ENCODE data around the gene SFMBT2. TPM values are rescaled to one million over a fixed set of nuclear protein-coding genes. Genes with fewer than 3 reads are reported as not detected.

The SFMBT2 gene
- total and polyA plus RNA-seq, 10 of the 15 experiments (the other 5 are each of a cell fraction or from before 2014, with no cell fraction given): 2.8 to 29.6 (median 15.1) TPM

- TF ChIP-seq PAX5 (IDR thresholded peaks at IDR 0.05; ENCODE audit: borderline replicate concordance, low read depth, low read length) (peak; percentile 53; the same call in 1 of the 2 replicates), ATF7 (IDR thresholded peaks at IDR 0.05; ENCODE audit: low read depth) (peak; percentile 54), E2F8 (IDR thresholded peaks at IDR 0.05; ENCODE audit: low read depth, partially characterized antibody) (no peak), ELK1 (IDR thresholded peaks at IDR 0.05; ENCODE audit: low read depth, low read length) (no peak), RAD21 (IDR thresholded peaks at IDR 0.05; ENCODE audit: insufficient read depth, low read depth, low read length) (no peak), RBBP5 (conservative IDR thresholded peaks at IDR 0.05) (no peak), CHD1 (IDR thresholded peaks at IDR 0.05; ENCODE audit: low read depth, low read length) (no peak), HCFC1 (IDR thresholded peaks at IDR 0.05; ENCODE audit: low read length) (no peak), ATF2 (IDR thresholded peaks at IDR 0.05; ENCODE audit: low read length) (peak; percentile 42; the same call in 1 of the 2 replicates), SKIL (IDR thresholded peaks at IDR 0.05; ENCODE audit: low read depth, poor library complexity, severe bottlenecking) (no peak), TCF7 (IDR thresholded peaks at IDR 0.05; ENCODE audit: borderline replicate concordance) (no peak), ZBTB4 (CRISPR knock-in tag; IDR thresholded peaks at IDR 0.05) (no peak), KAT2A (conservative IDR thresholded peaks at IDR 0.05; ENCODE audit: control insufficient read depth, low read depth, low read length) (no peak), TCF12 (IDR thresholded peaks at IDR 0.05; ENCODE audit: low read depth, low read length) (no peak), ZSCAN29 (IDR thresholded peaks at IDR 0.05) (no peak), SMARCA5 (IDR thresholded peaks at IDR 0.05) (no peak), MYB (IDR thresholded peaks at IDR 0.05; ENCODE audit: borderline replicate concordance, low read depth, low read length) (no peak), MEF2A (IDR thresholded peaks at IDR 0.05; ENCODE audit: insufficient read depth, low read depth, low read length) (no peak), YY1 (IDR thresholded peaks at IDR 0.05; ENCODE audit: low read depth, low read length) (peak; percentile 64), SP1 (IDR thresholded peaks at IDR 0.05; ENCODE audit: low read depth, low read length) (no peak)
These were observed 73.2 kb downstream of the SFMBT2 start (continued) for GRCh38 chr10:7337431-7338171.
